ENCODE results near the gene OCLN. TPM values are rescaled to one million over a fixed set of nuclear protein-coding genes. Genes with fewer than 3 reads are reported as not detected.
A peak's percentile ranks its signal among the peaks of the same experiment; 100 is the strongest.
"Not testable (repeated sequence)": the region's sequence is repeated elsewhere in the genome, so short reads cannot be mapped to it uniquely, and the experiment has no call there.

Gene OCLN
- total and polyA plus RNA-seq, 7 donors: 0.06 to 0.58 (median 0.21) TPM

DNA sequence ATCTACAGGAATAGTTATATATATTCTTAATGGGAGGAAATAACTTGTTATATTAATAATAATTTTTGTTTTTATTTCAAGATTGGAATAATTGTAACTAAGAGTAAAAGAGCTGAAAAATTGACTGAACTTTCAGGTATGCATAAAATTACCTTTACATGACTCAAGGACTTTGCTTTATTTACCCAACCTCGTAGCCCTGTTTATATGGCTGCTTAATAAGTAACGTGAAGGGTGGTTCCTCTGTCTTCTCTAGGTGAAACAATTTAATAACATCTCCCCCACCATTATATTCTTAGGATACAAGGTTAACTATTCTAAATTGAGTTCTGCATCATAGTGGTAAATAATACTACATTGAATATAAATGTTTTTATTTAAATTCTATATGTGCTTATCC is 75.5 kb downstream of the OCLN start:
- H3K4me1 ChIP-seq; H3K27ac ChIP-seq; ATAC-seq; intact Hi-C loops (cut with DNase I); H3K36me3 ChIP-seq (ENCODE audit: insufficient read depth in 1 of 2, low read depth in 1 of 2); H3K9me3 ChIP-seq; H3K4me3 ChIP-seq; DNase-seq; H3K27me3 ChIP-seq (ENCODE audit: insufficient read depth in 3 of 3, low read length in 2 of 3): not testable (repeated sequence)
- whole genome bisulfite sequencing, 3 donors: no CpG with 5 or more reads among the region's 2 CpGs

DNA sequence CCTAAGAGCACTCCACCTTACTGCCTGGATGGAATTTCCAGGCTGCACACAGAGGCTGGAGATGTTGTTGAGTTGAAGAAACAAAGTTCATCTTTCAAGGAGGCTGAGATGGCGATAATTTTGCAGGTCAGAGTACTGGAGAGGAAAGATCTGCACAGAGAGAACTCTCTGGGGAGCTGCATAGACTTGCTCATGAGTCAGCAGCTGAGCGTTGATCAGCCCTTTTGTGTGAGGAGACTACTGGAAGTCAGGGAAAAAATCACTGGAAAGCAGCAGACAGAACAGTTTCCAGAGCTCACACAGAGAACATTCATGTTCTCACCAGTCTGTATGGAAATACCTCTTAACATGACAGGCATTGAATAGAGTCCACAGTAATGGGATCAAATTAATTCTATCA is 90.8 kb downstream of the OCLN start:
- intact Hi-C loops (cut with DNase I): not testable (repeated sequence)

DNA sequence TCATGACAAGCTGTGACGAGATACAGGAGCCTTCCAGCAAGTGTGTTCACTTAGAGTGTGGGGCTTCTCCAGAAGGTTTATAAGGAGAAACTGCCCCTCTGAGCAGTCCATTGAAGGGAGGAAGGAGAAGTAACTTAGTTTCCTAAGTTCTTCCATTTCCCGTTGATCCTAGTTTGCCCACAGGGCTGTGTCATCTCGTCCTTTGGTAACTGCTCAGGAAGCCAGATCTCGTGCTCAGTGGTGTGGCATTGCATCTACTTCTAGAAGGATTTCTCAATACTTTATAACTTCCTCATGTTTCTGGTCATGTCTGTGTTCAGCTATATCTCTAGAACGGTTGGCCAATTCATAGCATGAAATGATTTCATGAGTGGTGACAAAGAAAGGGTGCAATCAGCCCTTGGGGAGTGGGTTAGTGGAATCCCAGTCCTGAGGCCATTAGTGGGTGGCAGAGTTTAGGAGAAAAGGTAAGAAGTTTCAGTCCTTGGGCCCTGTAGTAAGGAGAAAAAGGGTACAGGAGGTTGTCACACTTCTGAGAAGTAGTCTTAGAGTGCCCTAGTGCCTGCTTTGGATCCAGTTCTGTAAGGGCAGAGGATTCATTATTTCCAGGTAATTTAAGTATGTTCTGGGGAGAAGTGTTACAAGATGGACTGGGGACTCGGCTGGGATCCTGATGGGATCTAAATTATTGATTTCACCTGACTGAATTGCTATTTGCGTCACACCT is 103.7 kb downstream of the OCLN start:
- H3K27me3 ChIP-seq (ENCODE audit: insufficient read depth in 3 of 3, low read length in 2 of 3); H3K27ac ChIP-seq; H3K36me3 ChIP-seq (ENCODE audit: insufficient read depth in 1 of 2, low read depth in 1 of 2); DNase-seq; H3K9me3 ChIP-seq; H3K4me3 ChIP-seq; intact Hi-C loops (cut with DNase I); H3K4me1 ChIP-seq: not testable (repeated sequence)
- WGBS, 3 donors: 82 to 85% (median 84%) methylated on average over 1 to 2 of the region's 7 CpGs
- peak in 1 of 4 donors; percentile 63 for ATAC-seq

More for the DNA sequence above, 90.8 kb downstream of the OCLN start:
- no CpG with 5 or more reads among the region's 2 CpGs for WGBS, 3 donors
- not testable (repeated sequence) for H3K27ac ChIP-seq; DNase-seq; H3K9me3 ChIP-seq; ATAC-seq; H3K4me1 ChIP-seq; H3K4me3 ChIP-seq; H3K27me3 ChIP-seq (ENCODE audit: insufficient read depth in 3 of 3, low read length in 2 of 3); H3K36me3 ChIP-seq (ENCODE audit: insufficient read depth in 1 of 2, low read depth in 1 of 2)

DNA sequence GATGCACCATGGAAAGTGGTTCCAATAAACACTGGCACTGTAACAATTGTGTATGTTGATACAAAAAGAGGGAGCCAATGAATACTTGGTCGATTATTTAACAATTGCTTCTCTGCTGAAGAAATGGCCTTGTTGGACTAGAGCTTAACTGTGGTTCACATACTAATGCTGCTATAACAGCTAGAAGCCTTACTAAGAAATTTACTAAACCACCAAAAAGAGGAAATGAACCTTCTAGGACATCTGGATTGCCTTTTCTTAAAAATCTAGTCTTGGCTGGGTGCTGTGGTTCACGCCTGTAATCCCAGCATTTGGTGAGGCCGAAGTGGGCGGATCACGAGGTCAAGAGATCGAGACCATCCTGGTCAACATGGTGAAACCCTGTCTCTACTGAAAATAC is 109.4 kb downstream of the OCLN start:
- H3K4me3 ChIP-seq; H3K4me1 ChIP-seq; ATAC-seq; DNase-seq; H3K36me3 ChIP-seq (ENCODE audit: insufficient read depth in 1 of 2, low read depth in 1 of 2); H3K27me3 ChIP-seq (ENCODE audit: insufficient read depth in 3 of 3, low read length in 2 of 3); intact Hi-C loops (cut with DNase I); H3K9me3 ChIP-seq; H3K27ac ChIP-seq: not testable (repeated sequence)
- WGBS, 3 donors: no CpG with 5 or more reads among the region's 6 CpGs

DNA sequence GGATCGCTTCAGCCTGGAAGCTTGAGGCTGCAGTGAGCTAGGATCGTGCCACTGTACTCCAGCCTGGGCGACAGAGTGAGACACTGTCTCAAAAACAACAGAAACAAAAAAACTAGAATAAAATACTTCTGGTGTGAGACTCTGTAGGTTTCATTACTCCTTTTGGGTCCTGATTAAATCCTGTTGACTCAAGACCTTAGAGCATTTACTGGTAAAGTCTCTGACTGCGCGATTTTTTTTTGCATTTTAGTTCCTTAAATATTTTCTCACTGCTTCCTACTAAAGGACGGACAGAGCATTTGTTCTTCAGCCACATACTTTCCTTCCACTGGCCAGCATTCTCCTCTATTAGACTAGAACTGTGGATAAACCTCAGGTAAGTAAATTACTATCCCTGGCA is 114.2 kb downstream of the OCLN start:
- H3K4me3 ChIP-seq; H3K27ac ChIP-seq; ATAC-seq; H3K4me1 ChIP-seq; H3K27me3 ChIP-seq (ENCODE audit: insufficient read depth in 3 of 3, low read length in 2 of 3); H3K36me3 ChIP-seq (ENCODE audit: insufficient read depth in 1 of 2, low read depth in 1 of 2); DNase-seq; H3K9me3 ChIP-seq; intact Hi-C loops (cut with DNase I): not testable (repeated sequence)
- 84 to 87% (median 87%) methylated on average over 3 of the region's 6 CpGs for WGBS, 3 donors

Other genes starting within 250 kb of the OCLN start
- gene CCDC125, start 160.0 kb upstream of the OCLN start, total RNA-seq: 1 to 10 TPM; 1.7 to 3.6 (median 1.9) TPM
- gene CCDC125, start 160.0 kb upstream of the OCLN start, polyA plus RNA-seq: 1 to 10 TPM; 1.1 to 2.6 (median 2.6) TPM
- 10 to 100 TPM; 23.5 to 59.9 (median 52.8) TPM for gene AK6, start 123.3 kb upstream of the OCLN start, total RNA-seq
- gene AK6, start 123.3 kb upstream of the OCLN start, polyA plus RNA-seq: 100 to 1,000 TPM in 1 of 3 donors, 10 to 100 TPM in 2; 70.7 to 116 (median 96.0) TPM
- gene TAF9, start 123.3 kb upstream of the OCLN start, total RNA-seq: 10 to 100 TPM; 38.8 to 61.2 (median 47.4) TPM
- 10 to 100 TPM; 53.3 to 92.9 (median 66.6) TPM for gene TAF9, start 123.3 kb upstream of the OCLN start, polyA plus RNA-seq
- 10 to 100 TPM; 11.9 to 19.2 (median 13.5) TPM for gene RAD17, start 123.0 kb upstream of the OCLN start, total RNA-seq
- 10 to 100 TPM in 1 of 3 donors, 1 to 10 TPM in 2; 6.8 to 15.1 (median 9.6) TPM for gene RAD17, start 123.0 kb upstream of the OCLN start, polyA plus RNA-seq
- gene MARVELD2, start 77.7 kb upstream of the OCLN start, total RNA-seq: under 1 TPM in 3 of 4 donors, not detected in 1; 0.10 to 0.25 (median 0.19) TPM
- gene MARVELD2, start 77.7 kb upstream of the OCLN start, polyA plus RNA-seq: under 1 TPM; 0.03 to 0.13 (median 0.09) TPM
- gene GTF2H2C, start 67.4 kb downstream of the OCLN start, total RNA-seq: 10 to 100 TPM; 12.5 to 15.9 (median 14.9) TPM
- 10 to 100 TPM in 2 of 3 donors, 1 to 10 TPM in 1; 8.0 to 20.2 (median 18.0) TPM for gene GTF2H2C, start 67.4 kb downstream of the OCLN start, polyA plus RNA-seq